Endodermal cell (in vitro differentiated cells): ENCODE data around the gene ACAP1. TPM values are rescaled to one million over a fixed set of nuclear protein-coding genes. Genes with fewer than 3 reads are reported as not detected.

Source experiments
- DNase-seq: peaks from one replicate; pipeline ENCODE4 v3.0.0-alpha.2; 2017
- H3K27ac ChIP-seq: 2 replicates; pipeline ENCODE4 v1.5.1; 2013; ENCODE audit warnings: mild to moderate bottlenecking, low read depth, low read length, moderate library complexity
- H3K27me3 ChIP-seq: 2 replicates; pipeline ENCODE4 v1.6.1; 2013; ENCODE audit warnings: mild to moderate bottlenecking, low read length, moderate library complexity; ENCODE audit not compliant: insufficient read depth, control insufficient read depth, poor library complexity, severe bottlenecking
- H3K36me3 ChIP-seq: 2 replicates; pipeline ENCODE4 v1.7.0; 2013; ENCODE audit warnings: mild to moderate bottlenecking, low read length, moderate library complexity; ENCODE audit not compliant: control insufficient read depth, insufficient read depth
- H3K4me1 ChIP-seq: one replicate; pipeline ENCODE4 v1.7.0; 2013; ENCODE audit warnings: low read length; ENCODE audit not compliant: control insufficient read depth, insufficient read depth
- H3K4me3 ChIP-seq: 2 replicates; pipeline ENCODE4 v1.5.1; 2013; ENCODE audit warnings: mild to moderate bottlenecking, low read length, moderate library complexity
- H3K9ac ChIP-seq: 2 replicates; pipeline ENCODE4 v1.6.1; 2013; ENCODE audit warnings: mild to moderate bottlenecking, low read length, moderate library complexity; ENCODE audit not compliant: poor library complexity, severe bottlenecking; ENCODE audit errors: extremely low read depth
- H3K9me3 ChIP-seq: 2 replicates; pipeline ENCODE4 v1.6.1; 2013; ENCODE audit warnings: mild to moderate bottlenecking, low read length, moderate library complexity; ENCODE audit not compliant: control insufficient read depth
- H3K27ac Mint-ChIP-seq: 2 replicates; pipeline ENCODE4 v1.8.0; 2020; ENCODE audit warnings: mixed read lengths
- H3K27me3 Mint-ChIP-seq: 2 replicates; pipeline ENCODE4 v1.8.0; 2021; ENCODE audit warnings: mild to moderate bottlenecking, mixed read lengths; ENCODE audit not compliant: insufficient read depth
- H3K36me3 Mint-ChIP-seq: 2 replicates; pipeline ENCODE4 v1.8.0; 2020; ENCODE audit warnings: low read depth, mixed read lengths
- H3K4me1 Mint-ChIP-seq: 2 replicates; pipeline ENCODE4 v1.8.0; 2020; ENCODE audit warnings: mixed read lengths
- H3K4me3 Mint-ChIP-seq: 2 replicates; pipeline ENCODE4 v1.8.0; 2020; ENCODE audit warnings: mild to moderate bottlenecking, moderate library complexity, mixed read lengths
- H3K9me3 Mint-ChIP-seq: 2 replicates; pipeline ENCODE4 v1.8.0; 2020; ENCODE audit warnings: mild to moderate bottlenecking, mixed read lengths
- WGBS, 2 experiments: methylation state at CpG; one replicate each; pipeline versions ENCODE4 v1.1.5 to v1.1.7; 2013; ENCODE audit warnings: missing lambda C conversion rate in 2 of 2, mixed read lengths in 1 of 2; ENCODE audit not compliant: insufficient coverage in 1 of 2, insufficient read length in 1 of 2; 5-methylcytosine and 5-hydroxymethylcytosine counted together
- total RNA-seq, 2 donors: library from RNA; stranded (reverse); fragmentation: NEBNext Ultra II Directional in 1 of 2; extraction: Animal tissue kit (Norgen Biotek cat#: 25700) in 1 of 2; gene quantifications; 2 replicates in 1 of 2; 3 replicates in 1 of 2; pipeline ENCODE4 v1.2.1, GENCODE V29; 2021
- TF ChIP-seq, protein P1 (sequence below): fragments of 200-600 bp; sonication (generic); conservative IDR thresholded peaks from 2 replicates; pipeline ENCODE4 v1.5.0; 2021; ENCODE audit warnings: antibody characterized with exemption, mild to moderate bottlenecking

ACAP1 gene
- total RNA-seq, 2 donors from 2014 or later = 4.5 to 8.4 TPM

- H3K36me3 ChIP-seq = no peaks in the 10 kb centered on the region
- WGBS, 2 experiments = 7 to 9% methylated on average over 27 to 52 of the region's 52 CpGs
- H3K9ac ChIP-seq = peak within 1 kb of the TSS; percentile 45
- H3K27me3 ChIP-seq = peaks cover 39% of the 10 kb centered on the region
- Mint-ChIP-seq H3K27me3 (peaks cover 47% of the 10 kb centered on the region), H3K36me3 (peaks cover 6% of the 10 kb centered on the region), H3K27ac (no peak within 1 kb of the TSS), H3K9me3 (peaks cover 5% of the 10 kb centered on the region), H3K4me3 (peak within 1 kb of the TSS; percentile 72), H3K4me1 (peaks cover 9% of the 10 kb centered on the region)
- peaks cover 9% of the 10 kb centered on the region for H3K9me3 ChIP-seq
- DNase-seq = peak; percentile 87
- H3K27ac ChIP-seq = no peak within 1 kb of the TSS
- H3K4me1 ChIP-seq = peaks cover 4% of the 10 kb centered on the region
- TF ChIP-seq, protein P1, sequence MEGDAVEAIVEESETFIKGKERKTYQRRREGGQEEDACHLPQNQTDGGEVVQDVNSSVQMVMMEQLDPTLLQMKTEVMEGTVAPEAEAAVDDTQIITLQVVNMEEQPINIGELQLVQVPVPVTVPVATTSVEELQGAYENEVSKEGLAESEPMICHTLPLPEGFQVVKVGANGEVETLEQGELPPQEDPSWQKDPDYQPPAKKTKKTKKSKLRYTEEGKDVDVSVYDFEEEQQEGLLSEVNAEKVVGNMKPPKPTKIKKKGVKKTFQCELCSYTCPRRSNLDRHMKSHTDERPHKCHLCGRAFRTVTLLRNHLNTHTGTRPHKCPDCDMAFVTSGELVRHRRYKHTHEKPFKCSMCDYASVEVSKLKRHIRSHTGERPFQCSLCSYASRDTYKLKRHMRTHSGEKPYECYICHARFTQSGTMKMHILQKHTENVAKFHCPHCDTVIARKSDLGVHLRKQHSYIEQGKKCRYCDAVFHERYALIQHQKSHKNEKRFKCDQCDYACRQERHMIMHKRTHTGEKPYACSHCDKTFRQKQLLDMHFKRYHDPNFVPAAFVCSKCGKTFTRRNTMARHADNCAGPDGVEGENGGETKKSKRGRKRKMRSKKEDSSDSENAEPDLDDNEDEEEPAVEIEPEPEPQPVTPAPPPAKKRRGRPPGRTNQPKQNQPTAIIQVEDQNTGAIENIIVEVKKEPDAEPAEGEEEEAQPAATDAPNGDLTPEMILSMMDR = peak; percentile 37
- H3K4me3 ChIP-seq = peak within 1 kb of the TSS; percentile 84
Measured at GRCh38 chr17:7380855-7381683, 44.7 kb downstream of the ACAP1 start, which contains the start of gene TNK1. TSS of gene TNK1 (plus strand) at chr17:7381089. CDS start at chr17:7382927, 1,838 bp downstream.

- TF ChIP-seq, protein P1 = no peak
Measured at GRCh38 chr17:7382901-7383300, 46.6 kb downstream of the ACAP1 start.

DNA sequence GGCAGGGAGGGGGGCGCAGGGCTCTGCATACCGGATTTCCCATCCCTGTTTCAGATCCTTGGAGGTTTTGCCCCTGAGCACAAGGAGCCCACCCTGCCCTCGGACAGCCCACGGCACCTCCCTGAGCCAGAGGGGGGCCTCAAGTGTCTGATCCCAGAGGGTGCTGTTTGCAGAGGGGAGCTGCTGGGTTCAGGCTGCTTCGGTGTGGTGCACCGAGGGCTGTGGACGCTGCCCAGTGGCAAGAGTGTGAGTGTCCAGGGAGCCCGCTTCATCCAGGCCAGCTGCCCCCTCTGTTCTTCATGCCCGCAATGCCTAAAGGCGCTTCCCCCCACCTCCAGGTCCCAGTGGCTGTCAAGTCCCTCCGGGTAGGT, 47.0 kb downstream of the ACAP1 start:
- Mint-ChIP-seq H3K4me1 (peaks cover 9% of the 10 kb centered on the region), H3K4me3 (no peak overlapping the region), H3K27ac (no peak overlapping the region), H3K9me3 (peaks cover 5% of the 10 kb centered on the region), H3K27me3 (peaks cover 46% of the 10 kb centered on the region), H3K36me3 (peaks cover 20% of the 10 kb centered on the region)
- no peaks in the 10 kb centered on the region for H3K36me3 ChIP-seq
- no peak overlapping the region for H3K9ac ChIP-seq
- TF ChIP-seq, protein P1 = no peak
- H3K9me3 ChIP-seq = peaks cover 9% of the 10 kb centered on the region
- peaks cover 39% of the 10 kb centered on the region for H3K27me3 ChIP-seq
- peak; percentile 49 for DNase-seq
- no peak overlapping the region for H3K27ac ChIP-seq
- 92 to 93% methylated on average over 6 to 11 of the region's 11 CpGs for WGBS, 2 experiments
- no peak overlapping the region for H3K4me3 ChIP-seq
- H3K4me1 ChIP-seq = peaks cover 4% of the 10 kb centered on the region

More at GRCh38 chr17:7382901-7383300, 46.6 kb downstream of the ACAP1 start:
- no peaks in the 10 kb centered on the region for H3K36me3 ChIP-seq
- Mint-ChIP-seq H3K4me3 (no peak overlapping the region), H3K9me3 (peaks cover 5% of the 10 kb centered on the region), H3K27me3 (peaks cover 46% of the 10 kb centered on the region), H3K4me1 (peaks cover 9% of the 10 kb centered on the region), H3K27ac (no peak overlapping the region), H3K36me3 (peaks cover 18% of the 10 kb centered on the region)
- 88 to 92% methylated on average over 9 to 10 of the region's 10 CpGs for WGBS, 2 experiments
- no peak overlapping the region for H3K4me3 ChIP-seq
- no peak overlapping the region for H3K9ac ChIP-seq
- H3K27me3 ChIP-seq = peaks cover 39% of the 10 kb centered on the region
- H3K4me1 ChIP-seq = peaks cover 4% of the 10 kb centered on the region
- peaks cover 9% of the 10 kb centered on the region for H3K9me3 ChIP-seq
- H3K27ac ChIP-seq = no peak overlapping the region
- DNase-seq = peak; percentile 53
